H1 (cell line): ENCODE measurements around the gene GSTO1. TPM values are rescaled to one million over a fixed set of nuclear protein-coding genes. Genes with fewer than 3 reads are reported as not detected.

ENCODE experiments used
- CTCF ChIA-PET: fragments of 300-600 bp; sonication (Branson Sonifier 250); formaldehyde crosslinking; loops from one replicate; lab custom pipeline; 2021; ENCODE audit not compliant: partially characterized antibody; lab: Charles Lee
- POLR2A ChIA-PET: fragments of 300-600 bp; sonication (Branson Sonifier 250); formaldehyde crosslinking; loops from one replicate; lab custom pipeline; 2021; ENCODE audit warnings: inconsistent platforms; ENCODE audit not compliant: partially characterized antibody; lab: Charles Lee
- DNase-seq, 2 experiments: peaks; one replicate each; pipeline versions ENCODE4 v3.0.0 to v3.0.0-alpha.2; 2010 to 2022; ENCODE audit warnings: low spot score in 2 of 2, low read depth in 1 of 2, mixed read lengths in 1 of 2
- FAIRE-seq: peaks from 2 replicates; lab custom pipeline; 2011; peaks lifted over from hg19 to GRCh38; lab: Jason Lieb, UNC
- H2AFZ ChIP-seq: 2 replicates; pipeline ENCODE4 v1.8.1; 2012; ENCODE audit warnings: low read length, inconsistent platforms
- H2AK5ac ChIP-seq: 2 replicates; pipeline ENCODE4 v1.6.1; 2013; ENCODE audit warnings: low read depth, low read length
- H2BK120ac ChIP-seq: replicated peaks from 2 replicates; pipeline ENCODE3; 2013; ENCODE audit warnings: low read depth, low read length, inconsistent platforms
- H2BK12ac ChIP-seq: 2 replicates; pipeline ENCODE4 v1.6.1; 2013; ENCODE audit warnings: low read depth, low read length
- H2BK15ac ChIP-seq: 2 replicates; pipeline ENCODE4 v1.6.1; 2013; ENCODE audit warnings: low read length
- H2BK20ac ChIP-seq: 2 replicates; pipeline ENCODE4 v1.6.1; 2013; ENCODE audit warnings: low read length
- H2BK5ac ChIP-seq: 2 replicates; pipeline ENCODE4 v1.6.1; 2013; ENCODE audit warnings: low read depth, low read length
- H3K14ac ChIP-seq: 2 replicates; pipeline ENCODE4 v1.6.1; 2013; ENCODE audit warnings: inconsistent platforms; ENCODE audit not compliant: insufficient read length
- H3K18ac ChIP-seq: 2 replicates; pipeline ENCODE4 v1.6.1; 2013; ENCODE audit warnings: low read length; ENCODE audit errors: extremely low read depth
- H3K23ac ChIP-seq: 2 replicates; pipeline ENCODE4 v1.6.1; 2013; ENCODE audit warnings: inconsistent platforms; ENCODE audit not compliant: insufficient read length
- H3K23me2 ChIP-seq: 2 replicates; pipeline ENCODE4 v1.6.1; 2013; ENCODE audit warnings: low read depth, low read length
- H3K27ac ChIP-seq: 2 replicates; pipeline ENCODE4 v1.6.1; 2011; ENCODE audit warnings: low read depth, low read length, inconsistent platforms
- H3K27me3 ChIP-seq, 4 experiments: replicated peaks in 1 of 4; 1 replicate in 1 of 4; 2 replicates in 3 of 4; pipeline versions ENCODE4 v1.6.1 to v1.8.1; 2011 to 2013; ENCODE audit warnings: low read length in 3 of 4, mild to moderate bottlenecking in 3 of 4, inconsistent platforms in 2 of 4, mixed read lengths in 2 of 4, moderate library complexity in 1 of 4; ENCODE audit not compliant: control insufficient read depth in 3 of 4, insufficient read depth in 3 of 4; ENCODE audit errors: extremely low read depth in 1 of 4
- H3K36me3 ChIP-seq, 4 experiments: 2 replicates each; pipeline versions ENCODE4 v1.6.1 to v1.8.1; 2011 to 2013; ENCODE audit warnings: mild to moderate bottlenecking in 4 of 4, low read length in 3 of 4, moderate library complexity in 2 of 4, control low read depth in 1 of 4, inconsistent platforms in 1 of 4; ENCODE audit not compliant: insufficient read depth in 4 of 4, control insufficient read depth in 2 of 4
- H3K4ac ChIP-seq: replicated peaks from 2 replicates; pipeline ENCODE3; 2013; ENCODE audit warnings: low read length, low read depth, mixed read lengths, inconsistent platforms; ENCODE audit not compliant: insufficient read length
- H3K4me1 ChIP-seq, 4 experiments: replicated peaks in 1 of 4; 1 replicate in 1 of 4; 2 replicates in 3 of 4; pipeline versions ENCODE4 v1.6.1 to v1.8.1; 2011 to 2013; ENCODE audit warnings: low read length in 3 of 4, inconsistent platforms in 2 of 4, mixed read lengths in 1 of 4; ENCODE audit not compliant: insufficient read depth in 4 of 4, control insufficient read depth in 3 of 4
- H3K4me2 ChIP-seq, 2 experiments: 2 replicates each; pipeline versions ENCODE4 v1.6.1 to v1.8.1; 2011 to 2013; ENCODE audit warnings: low read depth in 2 of 2, low read length in 2 of 2, control low read depth in 1 of 2, inconsistent platforms in 1 of 2, mild to moderate bottlenecking in 1 of 2; ENCODE audit not compliant: insufficient read depth in 1 of 2
- H3K4me3 ChIP-seq, 4 experiments: fragments of 200-600, 300-600 bp in 1 of 4; sonication (generic), shearing (Covaris generic), sonication (Bioruptor Twin) in 1 of 4; 2 replicates each; pipeline versions ENCODE4 v1.5.1 to v1.8.1; 2011 to 2016; ENCODE audit warnings: low read length in 4 of 4, low read depth in 3 of 4, control low read depth in 2 of 4, inconsistent platforms in 2 of 4, mild to moderate bottlenecking in 2 of 4, mixed read lengths in 1 of 4, moderate library complexity in 1 of 4; ENCODE audit not compliant: insufficient read depth in 2 of 4; ENCODE audit errors: extremely low read depth in 1 of 4
- H3K56ac ChIP-seq: replicated peaks from 2 replicates; pipeline ENCODE3; 2013; ENCODE audit warnings: low read depth, mild to moderate bottlenecking, mixed read lengths, low read length, inconsistent platforms; ENCODE audit not compliant: insufficient read length
- H3K79me1 ChIP-seq: 2 replicates; pipeline ENCODE4 v1.6.1; 2013; ENCODE audit warnings: low read depth, low read length, control low read depth
- H3K79me2 ChIP-seq, 2 experiments: 2 replicates each; pipeline versions ENCODE4 v1.6.1 to v1.8.1; 2012 to 2013; ENCODE audit warnings: low read length in 2 of 2, mild to moderate bottlenecking in 2 of 2, inconsistent platforms in 1 of 2; ENCODE audit not compliant: insufficient read depth in 2 of 2, control insufficient read depth in 1 of 2
- H3K9ac ChIP-seq, 4 experiments: replicated peaks in 1 of 4; 1 replicate in 1 of 4; 2 replicates in 3 of 4; pipeline versions ENCODE4 v1.6.1 to v1.8.1; 2011 to 2013; ENCODE audit warnings: low read depth in 3 of 4, low read length in 3 of 4, control low read depth in 2 of 4, mild to moderate bottlenecking in 2 of 4, moderate library complexity in 2 of 4, inconsistent platforms in 1 of 4; ENCODE audit errors: extremely low read depth in 1 of 4
- H3K9me3 ChIP-seq, 2 experiments: 2 replicates each; pipeline versions ENCODE4 v1.6.1 to v1.8.1; 2012 to 2013; ENCODE audit warnings: mild to moderate bottlenecking in 2 of 2, moderate library complexity in 2 of 2, control low read depth in 1 of 2, inconsistent platforms in 1 of 2, low read depth in 1 of 2, low read length in 1 of 2, mixed read lengths in 1 of 2; ENCODE audit not compliant: insufficient read depth in 2 of 2
- H4K20me1 ChIP-seq, 2 experiments: replicated peaks in 1 of 2; 2 replicates each; pipeline versions ENCODE3 to v1.8.1; 2011 to 2013; ENCODE audit warnings: inconsistent platforms in 2 of 2, low read length in 2 of 2, mild to moderate bottlenecking in 1 of 2; ENCODE audit not compliant: insufficient read depth in 2 of 2, control insufficient read depth in 1 of 2
- H4K5ac ChIP-seq: 2 replicates; pipeline ENCODE4 v1.6.1; 2013; ENCODE audit warnings: low read length, low read depth, mixed read lengths, inconsistent platforms; ENCODE audit not compliant: insufficient read length
- H4K8ac ChIP-seq: 2 replicates; pipeline ENCODE4 v1.8.0; 2013; ENCODE audit warnings: mild to moderate bottlenecking, moderate library complexity, low read length, inconsistent platforms; ENCODE audit not compliant: insufficient read depth; ENCODE audit errors: extremely low read depth
- H4K91ac ChIP-seq: replicated peaks from 2 replicates; pipeline ENCODE3; 2013; ENCODE audit warnings: low read length, mixed read lengths, inconsistent platforms; ENCODE audit not compliant: insufficient read length
- CBX5 ChIP-seq: fragments of 300-800, 300-1000 bp; sonication (generic); IDR thresholded peaks from 2 replicates; pipeline ENCODE4 v1.7.1; 2016; ENCODE audit warnings: antibody characterized with exemption, low read length, low read depth
- E2F6 ChIP-seq: IDR thresholded peaks from 2 replicates; pipeline ENCODE4 v1.6.1; 2012; ENCODE audit warnings: inconsistent platforms
- SIRT6 ChIP-seq: IDR thresholded peaks from one replicate; pipeline ENCODE4 v1.7.1; 2012; ENCODE audit warnings: low read length, inconsistent platforms
- SP1 ChIP-seq: IDR thresholded peaks from 2 replicates; pipeline ENCODE4 v1.6.1; 2011; ENCODE audit warnings: low read depth, low read length
- TEAD4 ChIP-seq: IDR thresholded peaks from 2 replicates; pipeline ENCODE4 v1.6.1; 2012; ENCODE audit warnings: low read depth, low read length, inconsistent platforms, mixed read lengths
- WGBS, 2 experiments: shearing (Covaris generic) in 1 of 2; methylation state at CpG; one replicate each; pipeline versions ENCODE4 v1.1.6 to v1.1.7; 2013 to 2015; ENCODE audit warnings: low lambda C conversion rate in 2 of 2, mixed read lengths in 2 of 2, inconsistent platforms in 1 of 2, low coverage in 1 of 2, missing lambda C conversion rate in 1 of 2; ENCODE audit not compliant: insufficient replicate concordance in 2 of 2, insufficient coverage in 1 of 2, insufficient read length in 1 of 2; ENCODE audit errors: extremely low coverage in 1 of 2, missing lambda C conversion rate in 1 of 2; 5-methylcytosine and 5-hydroxymethylcytosine counted together
- polyA plus RNA-seq, 7 experiments: library from polyadenylated mRNA; depleted of rRNA in 3 of 7; stranded (reverse) in 5 of 7; unstranded in 2 of 7; fragments of >200 nt in 5 of 7; fragments of 200-250 nt in 2 of 7; gene quantifications; 1 replicate in 5 of 7; 2 replicates in 1 of 7; 4 replicates in 1 of 7; pipeline versions ENCODE4 v1.2.1 to v1.2.3, GENCODE V29; 2011 to 2013; ENCODE audit warnings: missing spikeins in 2 of 7, mixed read lengths in 2 of 7
- total RNA-seq: library from RNA; stranded (reverse); fragmentation: NEBNext Ultra II Directional; extraction: Animal tissue kit (Norgen Biotek cat#: 25700); gene quantifications from 2 replicates; pipeline ENCODE4 v1.2.1, GENCODE V29; 2021

GSTO1 gene
- total and polyA plus RNA-seq, 2 of the 8 experiments (the other 6 are each of a cell fraction or from before 2014, with no cell fraction given): 22.4 to 32.5 TPM

- WGBS, 2 experiments: 91% methylated on average over 4 of the region's 4 CpGs; no CpG with 5 or more reads in 1 of the 2 experiments
- no peak overlapping the region for H3K14ac ChIP-seq
- H3K56ac ChIP-seq: no peak overlapping the region
- no peak overlapping the region for H3K18ac ChIP-seq
- H2BK20ac ChIP-seq: no peak overlapping the region
- ChIA-PET CTCF (interaction anchor here (1.0 to 2.1 kb wide), 3 partner anchors 44 to 123 kb away, joined by 3 to 7 read pairs (median 5); partner anchors contain the start of gene CFAP58), POLR2A (interaction anchor here (1.5 kb wide), 1 partner anchor 39 kb away, joined by 3 read pairs; the partner anchor contains the start of gene GSTO2)
- H3K4me1 ChIP-seq: no peaks in the 10 kb centered on the region
- H3K23me2 ChIP-seq: peaks cover 9% of the 10 kb centered on the region
- H3K23ac ChIP-seq: no peak overlapping the region
- no peak overlapping the region for H2AFZ ChIP-seq
- no peak for DNase-seq
- no peak overlapping the region for H3K27ac ChIP-seq
- H4K8ac ChIP-seq: no peak overlapping the region
- no peak overlapping the region for H2BK15ac ChIP-seq
- H3K27me3 ChIP-seq: peaks cover 0 to 2% (median 0%) of the 10 kb centered on the region in 4 experiments; a peak in 1 of 7 replicates
- H3K36me3 ChIP-seq: no peaks in the 10 kb centered on the region
- H4K20me1 ChIP-seq: no peaks in the 10 kb centered on the region
- no peak overlapping the region for H3K4ac ChIP-seq
- no peaks in the 10 kb centered on the region for H3K79me1 ChIP-seq
- no peak for FAIRE-seq
- no peak overlapping the region for H4K5ac ChIP-seq
- H3K9ac ChIP-seq: no peak overlapping the region
- H2AK5ac ChIP-seq: no peak overlapping the region
- no peaks in the 10 kb centered on the region for H3K79me2 ChIP-seq
- TF ChIP-seq TEAD4: no peak
- TF ChIP-seq E2F6: no peak
- no peak for TF ChIP-seq SIRT6
- no peak for TF ChIP-seq CBX5
- no peak for TF ChIP-seq SP1
- H3K4me2 ChIP-seq: no peak overlapping the region; a peak in 1 of 4 replicates
- peaks cover 0 to 10% of the 10 kb centered on the region in 2 experiments; a peak in 2 of 4 replicates for H3K9me3 ChIP-seq
- H4K91ac ChIP-seq: no peak overlapping the region
- H3K4me3 ChIP-seq: no peak overlapping the region
- no peak overlapping the region for H2BK5ac ChIP-seq
- no peak overlapping the region for H2BK120ac ChIP-seq
- H2BK12ac ChIP-seq: no peak overlapping the region
Observed at GRCh38 chr10:104230490-104230889, 24.2 kb upstream of the GSTO1 start.
